Mesenchymal stem cell (in vitro differentiated cells and primary cell): Measurements from ENCODE around the gene DYNC2LI1.
A peak's percentile ranks its signal among the peaks of the same experiment; 100 is the strongest.

Experiments used
- DNase-seq: peaks from one replicate; pipeline ENCODE4 v3.0.0-alpha.2; 2013
- H2AFZ ChIP-seq: one replicate; pipeline ENCODE4 v1.6.1; 2013; ENCODE audit warnings: low read depth, mild to moderate bottlenecking, control low read depth, inconsistent platforms, low read length, moderate library complexity
- H2AK5ac ChIP-seq: 2 replicates; pipeline ENCODE4 v1.6.1; 2013; ENCODE audit warnings: low read length, moderate library complexity, mild to moderate bottlenecking, inconsistent platforms; ENCODE audit not compliant: severe bottlenecking
- H2BK120ac ChIP-seq: one replicate; pipeline ENCODE4 v1.6.1; 2013; ENCODE audit warnings: low read depth, mild to moderate bottlenecking, inconsistent platforms, low read length, moderate library complexity
- H2BK12ac ChIP-seq, 2 experiments: one replicate each; pipeline ENCODE4 v1.6.1; 2013; ENCODE audit warnings: inconsistent platforms in 2 of 2, low read length in 2 of 2, mild to moderate bottlenecking in 2 of 2, moderate library complexity in 2 of 2, control low read depth in 1 of 2
- H2BK15ac ChIP-seq: one replicate; pipeline ENCODE4 v1.6.1; 2013; ENCODE audit warnings: mild to moderate bottlenecking, low read depth, inconsistent platforms; ENCODE audit not compliant: poor library complexity, severe bottlenecking
- H2BK5ac ChIP-seq: 2 replicates; pipeline ENCODE4 v1.6.1; 2013; ENCODE audit warnings: low read depth, mild to moderate bottlenecking, low read length, control low read depth, inconsistent platforms; ENCODE audit not compliant: poor library complexity, severe bottlenecking
- H3K14ac ChIP-seq, 2 experiments: one replicate each; pipeline ENCODE4 v1.6.1; 2013; ENCODE audit warnings: inconsistent platforms in 2 of 2, low read length in 2 of 2, control low read depth in 1 of 2, mild to moderate bottlenecking in 1 of 2, moderate library complexity in 1 of 2
- H3K18ac ChIP-seq, 2 experiments: one replicate each; pipeline ENCODE4 v1.6.1; 2013; ENCODE audit warnings: inconsistent platforms in 2 of 2, low read length in 2 of 2, control low read depth in 1 of 2, low read depth in 1 of 2, mild to moderate bottlenecking in 1 of 2
- H3K23ac ChIP-seq, 2 experiments: one replicate each; pipeline ENCODE4 v1.6.1; 2013; ENCODE audit warnings: inconsistent platforms in 2 of 2, low read length in 2 of 2, mild to moderate bottlenecking in 2 of 2, moderate library complexity in 2 of 2, control low read depth in 1 of 2
- H3K27ac ChIP-seq: 2 replicates; pipeline ENCODE4 v1.5.1; 2013; ENCODE audit warnings: mild to moderate bottlenecking, moderate library complexity, low read length, control low read depth, inconsistent platforms; ENCODE audit not compliant: poor library complexity, severe bottlenecking
- H3K27me3 ChIP-seq, 2 experiments: 2 replicates each; pipeline versions ENCODE4 v1.6.1 to v1.7.0; 2013; ENCODE audit warnings: low read length in 2 of 2, mild to moderate bottlenecking in 2 of 2, moderate library complexity in 2 of 2, control low read depth in 1 of 2, inconsistent platforms in 1 of 2; ENCODE audit not compliant: control insufficient read depth in 1 of 2, insufficient read depth in 1 of 2
- H3K36me3 ChIP-seq, 2 experiments: 2 replicates each; pipeline versions ENCODE4 v1.6.1 to v1.7.0; 2013; ENCODE audit warnings: low read length in 2 of 2, control low read depth in 1 of 2, inconsistent platforms in 1 of 2, low read depth in 1 of 2, mild to moderate bottlenecking in 1 of 2; ENCODE audit not compliant: insufficient read depth in 2 of 2, control insufficient read depth in 1 of 2
- H3K4ac ChIP-seq, 2 experiments: one replicate each; pipeline ENCODE4 v1.6.1; 2013; ENCODE audit warnings: inconsistent platforms in 2 of 2, low read length in 2 of 2, mild to moderate bottlenecking in 2 of 2, moderate library complexity in 2 of 2, control low read depth in 1 of 2, low read depth in 1 of 2
- H3K4me1 ChIP-seq: 2 replicates; pipeline ENCODE4 v1.6.1; 2013; ENCODE audit warnings: low read depth, low read length, control low read depth; ENCODE audit not compliant: control insufficient read depth, insufficient read depth
- H3K4me2 ChIP-seq: 2 replicates; pipeline ENCODE4 v1.6.1; 2013; ENCODE audit warnings: low read length, mild to moderate bottlenecking, inconsistent platforms; ENCODE audit not compliant: poor library complexity, severe bottlenecking
- H3K4me3 ChIP-seq, 2 experiments: 2 replicates each; pipeline versions ENCODE4 v1.5.1 to v1.7.0; 2013; ENCODE audit warnings: low read length in 2 of 2, mild to moderate bottlenecking in 2 of 2, control low read depth in 1 of 2, low read depth in 1 of 2; ENCODE audit not compliant: insufficient read depth in 1 of 2
- H3K79me1 ChIP-seq: replicated peaks from 2 replicates; pipeline ENCODE4 v1.6.1; 2013; ENCODE audit warnings: mild to moderate bottlenecking, control low read depth, low read length, inconsistent platforms; ENCODE audit not compliant: poor library complexity, severe bottlenecking
- H3K9ac ChIP-seq: 2 replicates; pipeline ENCODE4 v1.7.0; 2013; ENCODE audit warnings: mild to moderate bottlenecking, low read length, moderate library complexity
- H3K9me3 ChIP-seq: 2 replicates; pipeline ENCODE4 v1.7.0; 2013; ENCODE audit warnings: mild to moderate bottlenecking, low read length; ENCODE audit not compliant: control insufficient read depth
- H4K8ac ChIP-seq: one replicate; pipeline ENCODE4 v1.6.1; 2013; ENCODE audit warnings: inconsistent platforms, mild to moderate bottlenecking, low read length, moderate library complexity
- H4K91ac ChIP-seq: one replicate; pipeline ENCODE4 v1.6.1; 2013; ENCODE audit warnings: mild to moderate bottlenecking, low read length, inconsistent platforms
- WGBS: methylation state at CpG from one replicate; pipeline ENCODE4 v1.1.7; 2013; ENCODE audit warnings: mixed read lengths; 5-methylcytosine and 5-hydroxymethylcytosine counted together

DYNC2LI1 gene

GRCh38 chr2:43852196-43852730 is 78.4 kb downstream of the DYNC2LI1 start:
- 89% methylated on average over 21 of the region's 21 CpGs for WGBS
- no peak overlapping the region for H3K9ac ChIP-seq

GRCh38 chr2:43853141-43854081 is 79.6 kb downstream of the DYNC2LI1 start:
- H2BK5ac ChIP-seq = no peak overlapping the region
- H3K27ac ChIP-seq = no peak overlapping the region
- no peaks in the 10 kb centered on the region for H3K4me1 ChIP-seq
- H2BK15ac ChIP-seq = no peak overlapping the region
- H4K8ac ChIP-seq = no peak overlapping the region
- no peak overlapping the region for H2BK12ac ChIP-seq
- no peak overlapping the region for H3K4ac ChIP-seq
- no peak overlapping the region for H4K91ac ChIP-seq
- H2BK120ac ChIP-seq = no peak overlapping the region
- no peak overlapping the region for H3K9ac ChIP-seq
- no peak overlapping the region for H2AK5ac ChIP-seq
- H3K79me1 ChIP-seq = no peaks in the 10 kb centered on the region
- WGBS = 84% methylated on average over 9 of the region's 10 CpGs
- no peak overlapping the region for H3K4me2 ChIP-seq
- H3K36me3 ChIP-seq = no peaks in the 10 kb centered on the region
- peaks cover 46 to 79% of the 10 kb centered on the region in 2 experiments for H3K27me3 ChIP-seq
- H3K18ac ChIP-seq = no peak overlapping the region
- no peak overlapping the region for H3K4me3 ChIP-seq
- DNase-seq = no peak
- H2AFZ ChIP-seq = no peak overlapping the region
- peaks cover 11% of the 10 kb centered on the region for H3K9me3 ChIP-seq
- no peak overlapping the region for H3K14ac ChIP-seq
- no peak overlapping the region for H3K23ac ChIP-seq

More at GRCh38 chr2:43852196-43852730, 78.4 kb downstream of the DYNC2LI1 start:
- no peak overlapping the region for H4K91ac ChIP-seq
- no peak overlapping the region for H2AK5ac ChIP-seq
- H3K4me1 ChIP-seq = no peaks in the 10 kb centered on the region
- H3K23ac ChIP-seq = no peak overlapping the region
- no peak overlapping the region for H2BK5ac ChIP-seq
- H3K79me1 ChIP-seq = no peaks in the 10 kb centered on the region
- DNase-seq = no peak
- no peak overlapping the region for H4K8ac ChIP-seq
- no peak overlapping the region for H2AFZ ChIP-seq
- H3K27ac ChIP-seq = no peak overlapping the region
- H3K14ac ChIP-seq = no peak overlapping the region
- H2BK120ac ChIP-seq = no peak overlapping the region
- no peak overlapping the region for H2BK15ac ChIP-seq
- H3K4me2 ChIP-seq = no peak overlapping the region
- no peak overlapping the region for H3K18ac ChIP-seq
- peaks cover 1% of the 10 kb centered on the region for H3K9me3 ChIP-seq
- no peak overlapping the region for H2BK12ac ChIP-seq
- H3K4ac ChIP-seq = no peak overlapping the region
- H3K36me3 ChIP-seq = no peaks in the 10 kb centered on the region
- peaks cover 40 to 68% of the 10 kb centered on the region in 2 experiments for H3K27me3 ChIP-seq
- H3K4me3 ChIP-seq = no peak overlapping the region

- Histone ChIP-seq H3K4me3 (no peak overlapping the region), H3K9me3 (peaks cover 17% of the 10 kb centered on the region), H3K36me3 (no peaks in the 10 kb centered on the region), H3K14ac (no peak overlapping the region), H2BK120ac (no peak overlapping the region), H3K9ac (no peak overlapping the region), H2BK12ac (no peak overlapping the region), H3K79me1 (no peaks in the 10 kb centered on the region), H3K4ac (no peak overlapping the region), H3K27me3 (peaks cover 54 to 85% of the 10 kb centered on the region in 2 experiments), H2AFZ (no peak overlapping the region), H4K91ac (peak overlapping the region; percentile 39), H4K8ac (no peak overlapping the region), H3K23ac (no peak overlapping the region), H3K4me2 (no peak overlapping the region), H3K18ac (no peak overlapping the region), H2BK15ac (no peak overlapping the region), H2BK5ac (no peak overlapping the region), H2AK5ac (no peak overlapping the region), H3K27ac (no peak overlapping the region), H3K4me1 (no peaks in the 10 kb centered on the region)
- DNase-seq = no peak
- WGBS = 87% methylated on average over 3 of the region's 3 CpGs
Observed at GRCh38 chr2:43854671-43855070, 80.8 kb downstream of the DYNC2LI1 start.

- 69% methylated on average over 2 of the region's 2 CpGs for WGBS
- no peak overlapping the region for H2AK5ac ChIP-seq
- H4K91ac ChIP-seq = no peak overlapping the region
- no peak overlapping the region for H3K9ac ChIP-seq
- H3K4me2 ChIP-seq = no peak overlapping the region
- H2BK15ac ChIP-seq = no peak overlapping the region
- H3K36me3 ChIP-seq = no peaks in the 10 kb centered on the region
- no peaks in the 10 kb centered on the region for H3K79me1 ChIP-seq
- no peak overlapping the region for H2BK5ac ChIP-seq
- no peak overlapping the region for H3K4me3 ChIP-seq
- no peak overlapping the region for H2AFZ ChIP-seq
- no peak overlapping the region for H3K23ac ChIP-seq
- DNase-seq = no peak
- no peak overlapping the region for H4K8ac ChIP-seq
- peaks cover 18% of the 10 kb centered on the region for H3K9me3 ChIP-seq
- H3K18ac ChIP-seq = no peak overlapping the region
- H3K14ac ChIP-seq = no peak overlapping the region
- no peaks in the 10 kb centered on the region for H3K4me1 ChIP-seq
- no peak overlapping the region for H2BK12ac ChIP-seq
- H3K4ac ChIP-seq = no peak overlapping the region
- peaks cover 55 to 87% of the 10 kb centered on the region in 2 experiments for H3K27me3 ChIP-seq
- no peak overlapping the region for H2BK120ac ChIP-seq
- H3K27ac ChIP-seq = no peak overlapping the region
Observed at GRCh38 chr2:43855292-43855691, 81.5 kb downstream of the DYNC2LI1 start.
